ENCODE results near the gene SPAG16. TPM values are rescaled to one million over a fixed set of nuclear protein-coding genes. Genes with fewer than 3 reads are reported as not detected.

Gene SPAG16
- total and polyA plus RNA-seq, 3 donors from 2014 or later = 69.7 to 111 (median 80.7) TPM

GRCh38 chr2:214169281-214169680 lies 885.0 kb downstream of the SPAG16 start:
- 88 to 90% methylated on average over 5 of the region's 5 CpGs for WGBS, 2 donors
- TF ChIP-seq, protein P1, sequence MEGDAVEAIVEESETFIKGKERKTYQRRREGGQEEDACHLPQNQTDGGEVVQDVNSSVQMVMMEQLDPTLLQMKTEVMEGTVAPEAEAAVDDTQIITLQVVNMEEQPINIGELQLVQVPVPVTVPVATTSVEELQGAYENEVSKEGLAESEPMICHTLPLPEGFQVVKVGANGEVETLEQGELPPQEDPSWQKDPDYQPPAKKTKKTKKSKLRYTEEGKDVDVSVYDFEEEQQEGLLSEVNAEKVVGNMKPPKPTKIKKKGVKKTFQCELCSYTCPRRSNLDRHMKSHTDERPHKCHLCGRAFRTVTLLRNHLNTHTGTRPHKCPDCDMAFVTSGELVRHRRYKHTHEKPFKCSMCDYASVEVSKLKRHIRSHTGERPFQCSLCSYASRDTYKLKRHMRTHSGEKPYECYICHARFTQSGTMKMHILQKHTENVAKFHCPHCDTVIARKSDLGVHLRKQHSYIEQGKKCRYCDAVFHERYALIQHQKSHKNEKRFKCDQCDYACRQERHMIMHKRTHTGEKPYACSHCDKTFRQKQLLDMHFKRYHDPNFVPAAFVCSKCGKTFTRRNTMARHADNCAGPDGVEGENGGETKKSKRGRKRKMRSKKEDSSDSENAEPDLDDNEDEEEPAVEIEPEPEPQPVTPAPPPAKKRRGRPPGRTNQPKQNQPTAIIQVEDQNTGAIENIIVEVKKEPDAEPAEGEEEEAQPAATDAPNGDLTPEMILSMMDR (IDR thresholded peaks at IDR 0.05) = no peak
- no peak for TF ChIP-seq POLR2A (IDR thresholded peaks at IDR 0.05)
- Histone ChIP-seq H3K36me3 (ENCODE audit: low read depth, missing control alignments) (no peaks in the 10 kb centered on the region), H3K27me3 (no peaks in the 10 kb centered on the region), H3K27ac (no peak overlapping the region), H3K4me1 (no peaks in the 10 kb centered on the region), H3K9me3 (no peaks in the 10 kb centered on the region), H3K4me3 (no peak overlapping the region)
- intact Hi-C loops (cut with DNase I; ENCODE audit: low total_unique reads) = no loop called here
- DNase-seq = no peak

GRCh38 chr2:214169736-214170135 lies 885.5 kb downstream of the SPAG16 start:
- no peak for TF ChIP-seq POLR2A (IDR thresholded peaks at IDR 0.05)
- TF ChIP-seq, protein P1 (IDR thresholded peaks at IDR 0.05) = no peak
- H3K4me1 ChIP-seq = no peaks in the 10 kb centered on the region
- H3K9me3 ChIP-seq = no peaks in the 10 kb centered on the region
- no peak overlapping the region for H3K4me3 ChIP-seq
- WGBS, 2 donors = 59 to 70% methylated on average over 2 of the region's 2 CpGs
- no peaks in the 10 kb centered on the region for H3K36me3 ChIP-seq (ENCODE audit: low read depth, missing control alignments)
- no peak overlapping the region for H3K27ac ChIP-seq
- intact Hi-C loops (cut with DNase I; ENCODE audit: low total_unique reads) = no loop called here
- no peaks in the 10 kb centered on the region for H3K27me3 ChIP-seq
- DNase-seq = no peak

DNA sequence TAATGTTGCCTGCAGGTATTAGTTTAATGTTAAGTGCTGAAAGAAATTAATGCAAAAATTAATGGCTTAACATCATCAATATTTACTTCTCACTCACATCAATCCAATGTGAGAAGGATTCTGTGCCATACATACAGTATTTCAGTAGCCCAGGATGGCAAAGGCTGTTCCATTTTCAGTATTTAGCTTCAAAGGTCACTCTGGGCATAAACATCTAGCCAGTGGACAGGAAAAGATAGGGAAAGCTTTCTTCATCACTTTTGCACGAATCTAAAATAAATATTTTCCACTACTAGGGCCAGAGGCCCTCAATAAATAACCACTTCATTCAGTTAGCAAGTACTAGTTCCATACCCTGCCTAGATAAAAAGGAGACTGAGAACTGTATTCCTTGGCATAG lies 890.3 kb downstream of the SPAG16 start:
- WGBS, 2 donors = 43 to 55% methylated on average over 1 of the region's 1 CpG

DNA sequence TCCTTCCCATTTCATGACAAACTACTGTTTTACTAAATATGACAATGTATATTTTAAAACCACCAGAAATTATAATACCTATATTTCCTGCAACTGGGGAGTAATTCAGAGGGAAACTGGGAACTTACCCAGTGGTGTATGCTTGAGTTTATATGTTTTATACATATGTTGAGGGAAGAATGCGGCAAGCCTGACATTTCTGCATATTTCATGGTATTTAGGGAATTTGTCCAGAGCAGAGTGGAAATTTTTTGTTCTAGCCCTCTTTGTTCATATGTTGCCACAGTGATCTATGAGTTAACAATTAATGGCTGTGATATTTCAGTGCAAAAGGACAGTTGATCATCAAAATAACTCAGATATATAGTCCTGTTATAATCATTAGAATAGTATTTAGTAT lies 895.8 kb downstream of the SPAG16 start:
- intact Hi-C loops (cut with DNase I; ENCODE audit: low total_unique reads) = no loop called here
- DNase-seq = no peak
- TF ChIP-seq, protein P1 (IDR thresholded peaks at IDR 0.05) = no peak
- no peak for TF ChIP-seq POLR2A (IDR thresholded peaks at IDR 0.05)
- Histone ChIP-seq H3K36me3 (ENCODE audit: low read depth, missing control alignments) (no peaks in the 10 kb centered on the region), H3K4me1 (no peaks in the 10 kb centered on the region), H3K4me3 (no peak overlapping the region), H3K27me3 (no peaks in the 10 kb centered on the region), H3K27ac (no peak overlapping the region), H3K9me3 (no peaks in the 10 kb centered on the region)
- WGBS, 2 donors = 91 to 93% methylated on average over 1 of the region's 1 CpG

More for the DNA sequence above, 890.3 kb downstream of the SPAG16 start:
- no peaks in the 10 kb centered on the region for H3K4me1 ChIP-seq
- no peaks in the 10 kb centered on the region for H3K36me3 ChIP-seq (ENCODE audit: low read depth, missing control alignments)
- no peak overlapping the region for H3K27ac ChIP-seq
- no peaks in the 10 kb centered on the region for H3K9me3 ChIP-seq
- H3K4me3 ChIP-seq = no peak overlapping the region
- TF ChIP-seq, protein P1 (IDR thresholded peaks at IDR 0.05) = no peak
- TF ChIP-seq POLR2A (IDR thresholded peaks at IDR 0.05) = no peak
- no peak for DNase-seq
- no peaks in the 10 kb centered on the region for H3K27me3 ChIP-seq
- intact Hi-C loops (cut with DNase I; ENCODE audit: low total_unique reads) = no loop called here

GRCh38 chr2:214180686-214181085 lies 896.4 kb downstream of the SPAG16 start:
- no peaks in the 10 kb centered on the region for H3K4me1 ChIP-seq
- H3K9me3 ChIP-seq = no peaks in the 10 kb centered on the region
- H3K36me3 ChIP-seq (ENCODE audit: low read depth, missing control alignments) = no peaks in the 10 kb centered on the region
- no peak overlapping the region for H3K4me3 ChIP-seq
- intact Hi-C loops (cut with DNase I; ENCODE audit: low total_unique reads) = no loop called here
- TF ChIP-seq, protein P1 (IDR thresholded peaks at IDR 0.05) = no peak
- no peak for TF ChIP-seq POLR2A (IDR thresholded peaks at IDR 0.05)
- H3K27ac ChIP-seq = no peak overlapping the region
- no peaks in the 10 kb centered on the region for H3K27me3 ChIP-seq
- DNase-seq = no peak
- 73% methylated on average over 3 of the region's 3 CpGs for WGBS, 2 donors

Measured in testis (tissue), 3 donors.